NCI-H460 (cell line): ENCODE data around the gene NRN1L. TPM values are rescaled to one million over a fixed set of nuclear protein-coding genes. Genes with fewer than 3 reads are reported as not detected.
"Not testable (repeated sequence)": the region's sequence is repeated elsewhere in the genome, so short reads cannot be mapped to it uniquely, and the experiment has no call there.

Experiments
- DNase-seq: peaks from one replicate; pipeline ENCODE4 v3.0.0-alpha.2; 2016; ENCODE audit warnings: low read depth; ENCODE audit errors: extremely low read depth
- total RNA-seq: library from RNA; depleted of rRNA; stranded (reverse); fragments of >200 nt; shearing (Covaris generic); gene quantifications from 2 replicates; pipeline ENCODE4 v1.2.3, GENCODE V29; 2014

The NRN1L gene
- total RNA-seq, 1 experiment from 2014 or later: 0.87 TPM

DNA sequence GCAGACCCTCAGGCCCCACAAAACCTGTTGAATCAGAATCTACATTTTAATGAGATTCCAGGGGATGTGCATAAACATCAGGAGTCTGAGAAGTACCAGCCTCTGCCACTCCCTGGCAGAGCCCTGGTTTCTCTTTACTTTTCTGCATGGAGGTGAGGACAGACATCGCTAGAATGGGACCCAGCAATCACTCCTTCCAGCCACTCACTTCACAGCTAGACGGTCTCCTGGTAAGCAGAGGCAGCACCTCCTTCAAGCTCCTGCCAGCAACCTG lies 30.7 kb downstream of the NRN1L start:
- DNase-seq: not testable (repeated sequence)

DNA sequence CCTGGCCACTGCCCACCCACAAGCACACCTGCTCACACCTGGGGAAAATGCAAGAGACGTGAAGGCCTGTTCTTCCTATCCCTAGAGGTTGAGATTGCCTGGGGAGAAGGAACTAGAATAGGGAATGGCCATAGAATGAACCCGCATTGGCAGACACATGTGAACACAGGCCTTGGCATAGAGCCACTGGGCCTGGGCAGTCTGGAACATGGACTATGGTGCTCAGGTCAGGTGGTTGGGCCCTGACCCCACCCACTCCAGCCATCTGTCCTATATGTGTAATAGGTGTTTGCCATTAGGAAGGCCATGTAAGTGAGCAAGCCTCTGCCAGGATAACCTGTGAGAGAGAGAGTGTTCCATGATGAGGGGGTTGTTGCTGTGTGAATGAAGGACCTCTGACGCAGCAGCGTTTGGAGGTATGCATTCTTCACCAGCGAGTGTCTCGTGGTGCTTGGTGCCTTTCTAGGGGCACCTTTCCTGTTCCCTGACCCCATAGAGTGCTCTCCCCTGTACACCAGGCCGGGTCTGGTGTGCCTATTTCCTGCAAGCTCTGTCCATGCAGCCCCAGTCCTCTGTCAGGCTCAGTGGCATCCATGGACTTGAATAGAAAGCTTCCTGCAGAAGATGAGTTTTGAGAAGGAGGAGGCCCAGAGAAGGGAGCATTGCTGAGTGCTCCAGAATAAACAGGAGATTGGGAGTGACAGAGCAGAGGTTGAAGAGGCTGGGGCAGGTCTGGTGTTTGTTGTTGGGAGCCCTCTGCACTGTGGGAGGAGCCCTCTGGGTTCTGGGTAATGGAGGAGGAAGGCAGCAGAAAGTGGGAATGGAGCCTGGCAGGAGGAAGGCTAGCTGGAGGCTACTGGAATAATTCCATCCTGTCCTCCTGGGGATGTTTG lies 31.4 kb downstream of the NRN1L start:
- DNase-seq: no peak

DNA sequence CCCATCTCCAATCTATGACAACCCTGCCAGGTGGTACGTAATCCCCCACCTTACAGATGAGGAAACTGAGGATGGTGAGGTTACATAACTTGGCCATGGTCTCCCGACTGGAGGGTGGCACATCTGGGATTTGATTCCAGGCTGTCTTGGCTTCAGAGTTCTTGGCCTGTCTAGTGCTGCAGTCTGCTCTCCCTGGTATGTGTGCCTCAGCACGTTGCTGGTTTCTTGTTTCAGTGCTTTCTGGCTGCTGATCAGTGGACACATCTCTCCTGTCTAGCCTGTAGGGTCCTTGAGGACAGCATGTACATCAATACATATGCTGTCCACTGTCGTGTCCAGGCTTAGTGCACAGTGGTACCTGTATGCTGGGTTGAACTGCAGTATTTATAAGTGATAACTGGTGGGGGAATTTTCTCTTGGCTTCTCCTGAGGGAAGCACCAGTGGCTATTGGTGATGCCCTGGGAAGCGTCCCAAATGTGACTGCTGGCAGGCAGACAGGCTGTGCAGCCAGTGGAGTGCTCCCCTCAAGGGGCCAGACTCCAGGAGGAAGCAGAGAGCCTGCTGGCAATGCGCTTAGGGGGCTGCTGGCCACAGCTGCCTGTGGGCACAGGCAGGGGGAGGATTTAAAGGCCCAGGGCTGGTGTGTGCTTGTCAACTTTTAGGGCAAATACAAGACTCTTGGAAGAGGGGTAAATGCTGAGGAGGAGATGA lies 32.6 kb downstream of the NRN1L start:
- DNase-seq: no peak

DNA sequence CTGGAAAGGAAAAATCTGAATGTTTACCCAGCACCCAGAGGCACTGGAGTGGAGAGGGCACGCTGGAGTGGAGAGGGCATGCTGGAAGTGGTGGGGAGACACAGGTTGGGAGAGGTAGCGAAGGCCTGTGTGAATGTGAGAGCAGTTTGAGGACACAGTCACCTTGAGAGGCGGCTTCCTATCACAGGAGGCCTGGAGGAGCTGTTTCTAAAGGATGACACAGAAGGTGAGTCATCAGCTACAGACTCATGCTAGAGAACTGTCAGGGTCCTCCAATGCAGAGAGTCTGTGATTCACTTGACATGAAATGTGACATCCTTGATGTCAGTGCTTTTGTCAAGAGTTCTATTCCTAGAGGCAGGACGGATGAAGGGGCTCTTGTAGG lies 33.2 kb downstream of the NRN1L start:
- peak; percentile 61 for DNase-seq

DNA sequence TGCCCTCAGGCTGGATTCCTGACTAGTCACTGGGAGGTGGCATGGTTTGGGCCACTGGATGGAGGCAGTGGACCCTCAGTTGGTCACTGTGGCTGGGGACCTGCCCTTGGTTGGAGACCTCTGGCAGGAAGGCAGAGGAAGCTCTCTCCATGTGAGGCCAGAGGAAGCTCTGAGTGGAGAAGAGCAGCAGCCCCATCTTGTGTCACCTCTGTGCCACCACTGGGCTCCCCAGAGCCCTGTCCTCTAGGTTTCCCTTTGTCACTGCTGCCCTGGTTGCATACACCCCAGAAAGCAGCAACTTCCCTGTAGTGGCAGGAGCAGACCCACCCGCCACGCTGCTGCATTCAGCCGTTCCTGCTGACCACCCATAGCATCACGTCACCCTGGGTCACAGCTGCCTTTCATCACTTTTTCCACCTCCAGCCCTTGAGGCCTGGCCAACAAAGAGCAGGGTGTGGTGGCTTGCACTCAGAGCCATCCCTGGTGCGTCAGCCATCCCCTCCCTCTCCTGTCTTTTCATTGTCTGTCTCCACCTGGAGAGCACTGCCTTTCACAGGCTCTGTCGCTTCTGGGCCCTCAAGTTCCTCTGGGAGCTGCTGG lies 35.0 kb downstream of the NRN1L start:
- no peak for DNase-seq

DNA sequence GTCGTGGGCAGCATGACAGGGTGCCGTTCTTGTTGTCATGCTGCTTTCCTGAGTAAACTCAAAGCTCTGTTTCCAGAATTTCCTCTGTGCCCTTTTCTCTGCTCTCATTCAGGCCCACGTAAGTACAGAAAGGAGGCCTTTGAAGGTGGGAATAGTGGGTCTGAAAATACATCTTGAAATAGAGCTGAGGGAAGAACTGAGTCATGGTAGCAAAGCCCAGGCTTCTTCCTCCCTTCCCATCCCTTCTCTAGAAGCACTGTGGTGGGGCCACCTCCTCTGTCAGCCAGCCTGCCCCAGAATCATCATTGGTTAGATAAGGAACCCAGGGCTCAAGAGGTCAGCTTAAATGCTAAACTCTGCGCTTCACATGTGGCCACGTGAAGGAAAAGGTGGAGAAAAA lies 37.5 kb downstream of the NRN1L start:
- no peak for DNase-seq

DNA sequence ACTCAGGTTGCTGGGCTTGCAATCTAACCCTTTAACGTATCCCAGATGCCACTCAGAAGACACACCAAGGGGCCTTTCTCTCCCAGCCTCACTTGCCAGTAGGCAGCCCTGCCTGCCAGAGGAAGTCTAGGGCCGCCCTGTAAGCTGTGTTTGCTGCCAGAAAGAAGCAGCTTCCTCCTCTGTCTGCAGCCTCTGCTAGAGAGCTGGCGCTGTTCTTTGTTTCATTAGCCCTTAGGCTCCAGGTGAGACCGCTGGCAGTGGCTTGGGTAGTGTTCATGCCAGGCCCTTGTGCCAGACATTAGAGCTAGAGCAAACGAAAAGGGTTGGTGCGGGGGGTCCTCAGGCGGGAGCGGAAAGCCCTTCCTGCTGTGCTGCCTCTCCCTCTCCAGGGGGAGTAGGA lies 38.1 kb downstream of the NRN1L start:
- no peak for DNase-seq

DNA sequence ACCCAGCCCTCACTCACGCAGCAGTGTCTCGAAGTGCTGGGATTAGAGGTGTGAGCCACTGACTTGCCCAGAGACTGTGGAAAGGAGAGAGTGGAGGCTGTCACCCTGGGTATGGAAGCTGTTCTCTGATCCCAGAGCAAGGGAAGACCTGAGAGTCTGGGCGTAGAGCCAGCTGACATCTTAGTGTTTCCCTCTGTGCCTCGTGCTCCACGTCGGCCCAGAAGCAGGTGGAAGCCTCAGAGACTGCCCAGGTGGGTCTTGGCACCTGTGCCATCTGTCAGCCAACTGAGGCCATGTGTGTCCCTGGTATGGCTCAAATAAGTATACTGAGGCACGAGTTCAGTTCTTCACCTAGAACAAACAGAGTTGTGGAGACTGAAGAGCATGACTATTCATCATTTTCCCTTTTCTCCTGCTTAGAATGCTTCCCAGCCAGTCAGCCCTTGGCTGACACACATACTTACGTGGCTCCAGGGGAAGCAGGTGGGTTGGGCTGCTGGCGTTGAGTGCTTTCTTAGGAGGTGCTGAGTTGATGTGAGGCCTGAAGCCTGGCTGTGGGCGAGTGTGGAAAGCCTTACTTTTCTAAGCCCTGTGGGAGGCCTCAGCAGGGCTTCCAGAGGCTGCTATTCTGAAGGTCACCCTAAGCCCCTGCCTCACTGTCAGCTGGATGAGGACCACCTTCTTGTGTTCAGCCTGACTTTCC lies 38.9 kb downstream of the NRN1L start:
- DNase-seq: no peak

DNA sequence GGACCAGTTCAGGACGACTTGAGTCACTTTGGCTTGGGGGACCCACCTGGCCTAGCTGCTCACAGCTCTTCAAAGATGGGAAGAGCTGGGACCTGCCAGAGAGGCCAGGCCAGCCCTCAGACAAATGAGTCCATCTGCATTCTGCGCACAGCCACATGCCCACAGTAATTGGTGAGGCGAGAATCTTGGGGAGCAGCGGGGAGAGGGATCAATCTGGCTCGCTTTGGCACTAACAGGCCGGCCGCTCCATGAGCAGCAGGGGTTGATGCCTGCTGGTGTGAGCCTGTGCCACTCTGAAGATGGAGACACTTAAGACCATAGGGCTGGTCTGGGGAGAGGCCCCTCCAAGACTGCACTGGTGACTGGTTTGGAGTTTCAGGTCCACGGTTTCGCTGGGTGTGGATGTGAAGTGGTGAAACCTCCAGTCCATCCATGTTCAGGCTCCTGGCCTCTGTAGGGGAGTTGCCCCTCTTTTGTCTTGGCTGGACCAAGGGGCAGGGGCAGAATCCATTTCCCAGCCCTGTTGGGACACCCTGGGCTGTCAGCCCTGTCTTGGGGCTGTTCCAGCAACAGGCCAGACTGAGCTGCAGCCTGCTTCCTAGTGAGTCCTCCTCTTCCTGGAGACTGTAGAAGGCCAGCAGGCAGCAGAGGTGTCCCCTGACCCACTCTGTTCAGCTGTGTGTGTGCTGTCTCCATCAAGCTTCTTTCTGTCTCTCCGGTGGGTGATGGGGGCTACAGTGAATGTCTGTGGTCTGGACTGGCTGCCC lies 39.6 kb downstream of the NRN1L start:
- no peak for DNase-seq

DNA sequence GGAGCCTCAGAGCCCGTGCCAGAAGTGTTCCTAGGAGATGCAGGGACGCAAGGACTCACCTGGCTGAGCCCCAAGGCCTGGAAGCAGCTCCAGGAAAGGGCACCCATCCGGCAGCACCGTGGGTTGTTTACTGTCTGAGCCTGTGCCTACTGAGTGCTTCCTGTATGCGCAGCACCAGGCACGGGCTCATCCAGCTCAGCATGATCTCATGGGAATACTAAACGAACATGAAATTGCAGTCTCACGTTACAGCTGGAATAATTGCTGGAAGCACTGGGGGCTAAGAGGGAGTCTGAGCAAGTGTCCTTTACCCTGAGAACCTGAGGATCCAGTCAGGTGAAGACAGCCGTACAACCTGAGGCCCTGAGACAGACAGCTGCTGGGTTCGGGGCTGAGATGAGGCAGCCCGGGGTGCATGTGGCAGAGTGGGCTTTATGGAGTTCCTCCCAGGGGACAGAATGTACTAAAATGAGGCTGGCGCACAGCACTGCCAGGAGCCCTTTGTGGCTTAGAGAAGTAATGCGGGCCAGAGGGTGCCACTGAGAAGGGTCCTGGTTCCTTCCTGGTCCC lies 41.6 kb downstream of the NRN1L start:
- no peak for DNase-seq

DNA sequence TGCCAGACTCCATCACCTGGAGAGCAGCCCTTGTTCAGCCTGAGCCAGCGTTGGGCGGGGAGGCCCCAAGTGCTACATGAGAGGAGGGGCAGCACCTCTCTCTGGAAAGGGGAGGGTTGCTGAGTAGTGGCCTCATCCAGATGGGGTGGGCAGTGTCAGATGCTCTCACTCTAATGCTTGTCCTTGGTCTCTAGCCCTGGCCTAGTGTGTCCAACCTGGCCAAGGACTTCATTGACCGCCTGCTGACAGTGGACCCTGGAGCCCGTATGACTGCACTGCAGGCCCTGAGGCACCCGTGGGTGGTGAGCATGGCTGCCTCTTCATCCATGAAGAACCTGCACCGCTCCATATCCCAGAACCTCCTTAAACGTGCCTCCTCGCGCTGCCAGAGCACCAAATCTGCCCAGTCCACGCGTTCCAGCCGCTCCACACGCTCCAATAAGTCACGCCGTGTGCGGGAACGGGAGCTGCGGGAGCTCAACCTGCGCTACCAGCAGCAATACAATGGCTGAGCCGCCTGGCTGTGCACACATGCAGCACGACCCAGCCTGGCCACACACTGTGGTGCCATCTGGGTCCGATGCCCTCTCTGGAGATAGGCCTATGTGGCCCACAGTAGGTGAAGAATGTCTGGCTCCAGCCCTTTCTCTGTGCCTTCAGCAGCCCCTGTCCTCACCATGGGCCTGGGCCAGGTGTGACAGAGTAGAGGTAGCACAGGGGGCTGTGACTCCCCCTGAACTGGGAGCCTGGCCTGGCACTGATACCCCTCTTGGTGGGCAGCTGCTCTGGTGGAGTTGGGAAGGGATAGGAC lies 42.7 kb downstream of the NRN1L start:
- DNase-seq: no peak

DNA sequence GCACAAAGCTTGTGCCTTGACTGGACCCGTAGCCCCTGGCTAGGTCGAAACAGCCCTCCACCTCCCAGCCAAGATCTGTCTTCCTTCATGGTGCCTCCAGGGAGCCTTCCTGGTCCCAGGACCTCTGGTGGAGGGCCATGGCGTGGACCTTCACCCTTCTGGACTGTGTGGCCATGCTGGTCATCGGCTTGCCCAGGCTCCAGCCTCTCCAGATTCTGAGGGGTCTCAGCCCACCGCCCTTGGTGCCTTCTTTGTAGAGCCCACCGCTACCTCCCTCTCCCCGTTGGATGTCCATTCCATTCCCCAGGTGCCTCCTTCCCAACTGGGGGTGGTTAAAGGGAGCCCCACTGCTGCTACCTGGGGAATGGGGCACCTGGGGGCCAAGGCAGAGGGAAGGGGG lies 43.5 kb downstream of the NRN1L start:
- no peak for DNase-seq

DNA sequence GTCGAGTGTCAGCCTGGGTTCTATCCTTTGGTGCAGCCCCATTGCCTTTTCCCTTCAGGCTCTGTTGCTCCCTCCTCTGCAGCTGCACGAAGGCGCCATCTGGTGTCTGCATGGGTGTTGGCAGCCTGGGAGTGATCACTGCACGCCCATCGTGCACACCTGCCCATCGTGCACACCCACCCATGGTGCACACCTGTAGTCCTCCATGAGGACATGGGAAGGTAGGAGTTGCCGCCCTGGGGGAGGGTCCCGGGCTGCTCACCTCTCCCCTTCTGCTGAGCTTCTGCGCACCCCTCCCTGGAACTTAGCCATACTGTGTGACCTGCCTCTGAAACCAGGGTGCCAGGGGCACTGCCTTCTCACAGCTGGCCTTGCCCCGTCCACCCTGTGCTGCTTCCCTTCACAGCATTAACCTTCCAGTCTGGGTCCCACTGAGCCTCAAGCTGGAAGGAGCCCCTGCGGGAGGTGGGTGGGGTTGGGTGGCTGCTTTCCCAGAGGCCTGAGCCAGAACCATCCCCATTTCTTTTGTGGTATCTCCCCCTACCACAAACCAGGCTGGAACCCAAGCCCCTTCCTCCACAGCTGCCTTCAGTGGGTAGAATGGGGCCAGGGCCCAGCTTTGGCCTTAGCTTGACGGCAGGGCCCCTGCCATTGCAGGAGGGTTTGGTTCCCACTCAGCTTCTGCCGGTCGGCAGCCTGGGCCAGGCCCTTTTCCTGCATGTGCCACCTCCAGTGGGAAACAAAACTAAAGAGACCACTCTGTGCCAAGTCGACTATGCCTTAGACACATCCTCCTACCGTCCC lies 44.1 kb downstream of the NRN1L start:
- peak; percentile 82 for DNase-seq

DNA sequence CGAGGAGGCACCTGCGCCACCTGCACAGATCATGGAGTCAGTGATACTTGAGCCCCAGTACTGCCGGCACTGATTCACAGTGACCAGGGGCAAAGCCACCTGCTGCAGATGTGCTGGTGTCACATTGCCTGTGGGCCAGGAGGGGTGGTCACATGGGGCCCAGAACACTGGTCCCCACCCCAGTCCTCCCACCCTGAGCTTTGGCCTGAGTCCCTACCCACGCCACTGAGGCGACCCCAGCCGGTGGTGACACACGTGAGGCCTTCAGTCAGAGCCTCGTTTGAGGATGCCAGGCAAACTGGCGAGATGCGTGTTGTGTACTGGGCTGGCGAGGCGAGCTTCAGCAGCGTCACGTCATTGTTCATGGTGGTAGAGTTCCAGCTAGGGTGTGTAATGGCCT lies 45.5 kb downstream of the NRN1L start:
- no peak for DNase-seq

DNA sequence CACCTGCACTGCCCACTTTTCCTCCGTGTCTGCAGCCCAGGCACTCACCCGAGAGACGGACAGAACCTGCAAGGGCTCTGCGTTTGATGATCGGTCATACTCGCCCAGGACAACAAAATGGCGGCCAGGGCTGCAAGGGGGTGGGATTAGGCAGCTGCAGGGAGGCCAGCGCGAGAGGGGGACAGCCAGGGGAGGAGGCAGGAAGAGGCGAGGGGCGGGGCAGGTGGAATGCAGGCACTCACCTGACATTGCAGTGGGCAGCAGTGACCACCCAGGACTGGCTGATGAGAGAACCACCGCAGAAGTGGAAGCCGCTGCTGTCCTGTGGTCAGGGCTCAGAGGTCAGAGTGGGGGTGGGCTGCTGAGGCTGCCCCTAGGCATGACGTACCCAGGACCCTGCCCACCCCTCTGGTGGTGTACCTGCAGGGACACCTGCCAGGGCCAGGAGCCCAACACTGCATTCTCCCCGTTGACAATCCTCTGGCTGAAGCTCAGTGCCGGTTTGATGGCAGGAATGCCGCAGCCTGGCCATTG lies 46.1 kb downstream of the NRN1L start:
- no peak for DNase-seq

DNA sequence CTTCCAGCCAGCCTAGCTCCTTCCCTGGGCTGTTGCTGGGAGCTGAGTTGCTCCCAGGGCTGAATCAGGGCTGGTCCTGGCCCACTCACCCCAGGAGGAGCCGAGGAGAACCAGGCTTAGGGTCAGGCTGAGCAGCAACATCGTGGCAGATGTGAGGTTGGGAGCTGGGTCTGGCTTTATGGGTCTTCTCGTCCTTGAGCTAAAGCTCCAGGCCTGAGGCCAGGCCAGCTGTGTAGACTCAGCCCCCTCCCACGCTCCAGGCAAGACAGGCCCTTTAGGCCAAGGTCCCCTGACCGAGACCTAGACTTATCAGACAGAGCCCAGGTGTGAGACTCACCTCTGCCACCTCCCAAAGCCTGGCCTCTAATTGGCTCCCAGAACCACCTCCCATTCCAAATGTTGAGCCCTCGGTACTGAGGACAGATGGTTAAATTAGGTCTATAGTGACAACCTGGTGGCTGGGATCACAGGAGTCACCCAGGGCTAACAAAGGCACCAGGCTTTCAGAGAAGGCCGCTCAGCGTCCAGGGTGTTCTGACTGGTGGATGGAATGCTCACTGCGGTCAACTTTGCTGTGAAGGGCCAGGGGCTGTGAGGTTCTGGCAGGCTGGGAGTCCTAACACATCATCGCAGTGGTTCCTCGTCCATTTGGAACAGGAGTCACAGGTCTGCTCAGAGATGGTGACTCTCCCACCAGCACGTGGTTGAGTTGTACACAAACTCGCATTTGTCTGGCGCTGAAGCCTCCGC lies 47.2 kb downstream of the NRN1L start, which contains the start of gene CTRL:
Gene CTRL, minus strand, starts transcription at position 151 of the 750 bp plus-strand sequence. Its CDS starts 10 bp downstream, at position 141.
- no peak for DNase-seq

DNA sequence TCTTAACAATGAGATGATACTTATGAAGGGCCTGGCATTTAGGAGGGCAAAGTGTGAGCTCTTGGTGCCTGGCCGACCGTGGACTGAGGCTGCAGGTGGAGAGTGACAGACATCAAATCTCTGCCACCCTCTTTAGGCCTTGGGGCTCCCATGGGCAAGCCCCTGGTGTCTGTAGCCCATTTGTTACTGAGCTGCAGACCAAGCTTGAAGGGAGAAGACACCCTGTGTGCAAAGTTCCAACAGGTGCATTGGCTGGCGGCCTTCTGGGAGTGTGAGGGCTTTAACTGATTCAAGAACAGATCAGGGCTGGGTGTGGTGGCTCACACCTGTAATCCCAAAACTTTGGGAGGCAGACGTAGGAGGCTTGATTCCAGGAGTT lies 47.8 kb downstream of the NRN1L start:
- DNase-seq: no peak
